NCI-H2196 (cell line): Measurements from ENCODE around the gene TIGD7.

Experiments
- DNase-seq: peaks from one replicate; lab custom pipeline; 2025; ENCODE audit not compliant: unreplicated experiment; lab: John Stamatoyannopoulos, UW

Gene TIGD7

GRCh38 chr16:3305109-3306068, at the start of gene TIGD7, which contains the start of gene ZNF75A:
Gene TIGD7, minus strand, starts transcription at chr16:3305430. Its CDS starts 4,816 bp downstream, at chr16:3300614.
Gene ZNF75A, plus strand, starts transcription at chr16:3305497. Its CDS starts 2,932 bp downstream, at chr16:3308429.
- peak; percentile 87 for DNase-seq

GRCh38 chr16:3349175-3349574, 43.9 kb upstream of the TIGD7 start:
- no peak for DNase-seq

- no peak for DNase-seq
Measured at GRCh38 chr16:3348547-3349167, 43.4 kb upstream of the TIGD7 start.

- no peak for DNase-seq
Measured at GRCh38 chr16:3347586-3347985, 42.4 kb upstream of the TIGD7 start.

- DNase-seq, result no peak
Measured at GRCh38 chr16:3346041-3346440, 40.8 kb upstream of the TIGD7 start.

GRCh38 chr16:3328643-3329042, 23.4 kb upstream of the TIGD7 start:
- no peak for DNase-seq

- DNase-seq, result no peak
Measured at GRCh38 chr16:3328104-3328503, 22.9 kb upstream of the TIGD7 start.

- DNase-seq, result no peak
Measured at GRCh38 chr16:3327514-3327913, 22.3 kb upstream of the TIGD7 start.

GRCh38 chr16:3321816-3322215, 16.6 kb upstream of the TIGD7 start:
- no peak for DNase-seq

- DNase-seq, result no peak
Measured at GRCh38 chr16:3317315-3317999, 12.2 kb upstream of the TIGD7 start.

GRCh38 chr16:3311496-3311895, 6.3 kb upstream of the TIGD7 start:
- no peak for DNase-seq

- no peak for DNase-seq
Measured at GRCh38 chr16:3306078-3306477, 848 bp upstream of the TIGD7 start.

- no peak for DNase-seq
Measured at GRCh38 chr16:3304370-3304769, 860 bp downstream of the TIGD7 start.

GRCh38 chr16:3295783-3296182, 9.4 kb downstream of the TIGD7 start:
- DNase-seq, result no peak

GRCh38 chr16:3295209-3295608, 10.0 kb downstream of the TIGD7 start:
- no peak for DNase-seq

GRCh38 chr16:3292604-3293003, 12.6 kb downstream of the TIGD7 start:
- no peak for DNase-seq

GRCh38 chr16:3289998-3290673, 15.1 kb downstream of the TIGD7 start:
- no peak for DNase-seq

- DNase-seq, result no peak
Measured at GRCh38 chr16:3285131-3285530, 20.1 kb downstream of the TIGD7 start.

GRCh38 chr16:3283543-3284447, 21.4 kb downstream of the TIGD7 start:
- DNase-seq, result no peak
